ENCODE data around the gene OLIG2. TPM values are rescaled to one million over a fixed set of nuclear protein-coding genes. Genes with fewer than 3 reads are reported as not detected.

Gene OLIG2
- total RNA-seq, 1 experiment from 2014 or later: not detected

- peaks cover 11 to 41% of the 10 kb centered on the region in 2 experiments for H3K4me1 ChIP-seq (ENCODE audit: control insufficient read depth in 1 of 2, insufficient read depth in 2 of 2, low read length in 2 of 2)
- no peaks in the 10 kb centered on the region for H3K79me2 ChIP-seq (ENCODE audit: insufficient read depth, low read length)
- H3K36me3 ChIP-seq (ENCODE audit: control insufficient read depth in 1 of 2, insufficient read depth in 2 of 2, low read length in 2 of 2): no peaks in the 10 kb centered on the region
- no peak overlapping the region for H3K9ac ChIP-seq (ENCODE audit: low read length)
- no peak for ATAC-seq
- H3K27ac ChIP-seq (ENCODE audit: low read depth, low read length): no peak overlapping the region
- H4K20me1 ChIP-seq (ENCODE audit: insufficient read depth): no peaks in the 10 kb centered on the region
- H3K27me3 ChIP-seq (ENCODE audit: insufficient read depth, low read length): no peaks in the 10 kb centered on the region
- H2AFZ ChIP-seq (ENCODE audit: low read depth, low read length, poor library complexity, severe bottlenecking): no peak overlapping the region
- intact Hi-C loops (cut with micrococcal nuclease): no loop called here
- DNase-seq (ENCODE audit: low read depth, low spot score): no peak
- H3K9me3 ChIP-seq (ENCODE audit: control insufficient read depth in 1 of 2, insufficient read depth in 1 of 2, low read depth in 1 of 2, low read length in 2 of 2): no peaks in the 10 kb centered on the region
- ChIA-PET POLR2A (no interaction called here), RAD21 (ENCODE audit: low non-redundant PET in 1 of 2, low total read pairs in 2 of 2, uncharacterized antibody in 2 of 2, unreplicated experiment in 2 of 2) (no interaction called here), CTCF (no interaction called here)
- TF ChIP-seq YY1 (IDR thresholded peaks at IDR 0.05; ENCODE audit: extremely low read depth, insufficient replicate concordance, low read depth, low read length) (no peak), CEBPB (IDR thresholded peaks at IDR 0.05; ENCODE audit: low read depth) (no peak), ZBTB33 (IDR thresholded peaks at IDR 0.05; ENCODE audit: extremely low read depth, insufficient replicate concordance, low read length) (no peak), POLR2AphosphoS5 (IDR thresholded peaks at IDR 0.05; ENCODE audit: low read depth, low read length) (no peak), FOSL1 (IDR thresholded peaks at IDR 0.05; ENCODE audit: low read depth) (no peak), EGR1 (IDR thresholded peaks at IDR 0.05; ENCODE audit: low read depth) (no peak), SIN3A (IDR thresholded peaks at IDR 0.05; ENCODE audit: low read depth) (no peak), POLR2A (IDR thresholded peaks at IDR 0.05; ENCODE audit: borderline replicate concordance, extremely low read depth, insufficient read depth, insufficient read length) (no peak), JUND (IDR thresholded peaks at IDR 0.05) (no peak), ATF3 (IDR thresholded peaks at IDR 0.05) (no peak), ZFX (IDR thresholded peaks at IDR 0.05) (no peak), EZH2phosphoT487 (IDR thresholded peaks at IDR 0.05; ENCODE audit: borderline replicate concordance) (no peak), EZH2 (IDR thresholded peaks at IDR 0.05) (no peak), ZNF274 (IDR thresholded peaks at IDR 0.05; ENCODE audit: low read depth, low read length) (no peak), CTCF (IDR thresholded peaks at IDR 0.05 in 2 of 3, conservative IDR thresholded peaks at IDR 0.05 in 1 of 3; ENCODE audit: borderline replicate concordance in 1 of 3, insufficient read depth in 1 of 3, low read depth in 2 of 3, low read length in 2 of 3) (no peak), ELF1 (IDR thresholded peaks at IDR 0.05; ENCODE audit: borderline replicate concordance, low read depth) (no peak)
- BruUV-seq (replicated peaks): no TSS peak
- no peak overlapping the region for H3K4me3 ChIP-seq (replicated peaks in 1 of 2; ENCODE audit: low read depth in 1 of 2, low read length in 2 of 2)
- no peaks in the 10 kb centered on the region for H3K9me2 ChIP-seq (ENCODE audit: insufficient read depth)
- H3K4me2 ChIP-seq (ENCODE audit: low read length): no peak overlapping the region
Measured at GRCh38 chr21:33076600-33077329, 51.0 kb downstream of the OLIG2 start.
